AML-193 (cell line): ENCODE measurements around the gene FRY.

Source experiments
- DNase-seq, 2 experiments: peaks; one replicate each; lab custom pipeline; 2025; lab: John Stamatoyannopoulos, UW

Gene FRY

DNA sequence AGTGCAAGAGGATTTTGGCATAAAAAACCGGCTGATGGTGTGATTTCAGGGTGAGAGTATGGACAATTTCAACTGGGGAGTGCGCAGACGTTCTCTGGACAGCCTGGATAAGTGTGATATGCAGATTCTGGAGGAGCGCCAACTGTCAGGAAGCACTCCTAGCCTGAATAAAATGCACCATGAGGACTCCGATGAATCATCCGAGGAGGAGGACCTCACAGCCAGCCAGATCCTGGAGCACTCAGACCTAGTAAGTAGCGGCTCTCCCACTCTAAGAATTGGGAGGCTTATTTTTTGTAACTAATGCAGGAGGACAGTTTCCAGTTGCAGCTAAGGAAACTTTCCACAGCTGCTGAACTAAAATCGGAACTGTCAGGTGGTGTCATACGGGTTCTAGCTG lies 230.0 kb downstream of the FRY start:
- DNase-seq = no peak

DNA sequence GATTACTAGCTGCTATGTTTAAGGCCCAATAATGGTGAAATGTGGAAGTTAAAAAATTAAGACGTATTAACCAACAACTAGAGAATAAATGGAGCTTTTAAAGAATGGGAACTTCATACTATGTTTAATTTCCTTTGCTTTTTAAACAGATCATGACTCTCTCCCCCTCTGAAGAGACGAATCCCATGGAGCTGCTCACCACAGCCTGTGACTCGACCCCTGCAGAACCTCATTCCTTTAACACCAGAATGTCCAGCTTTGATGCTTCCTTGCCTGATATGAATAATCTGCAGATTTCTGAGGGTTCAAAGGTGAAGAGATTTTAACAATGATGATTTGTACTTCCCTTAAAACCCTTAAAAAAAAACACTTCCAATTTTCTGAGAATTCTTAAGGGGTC lies 230.6 kb downstream of the FRY start:
- no peak for DNase-seq

DNA sequence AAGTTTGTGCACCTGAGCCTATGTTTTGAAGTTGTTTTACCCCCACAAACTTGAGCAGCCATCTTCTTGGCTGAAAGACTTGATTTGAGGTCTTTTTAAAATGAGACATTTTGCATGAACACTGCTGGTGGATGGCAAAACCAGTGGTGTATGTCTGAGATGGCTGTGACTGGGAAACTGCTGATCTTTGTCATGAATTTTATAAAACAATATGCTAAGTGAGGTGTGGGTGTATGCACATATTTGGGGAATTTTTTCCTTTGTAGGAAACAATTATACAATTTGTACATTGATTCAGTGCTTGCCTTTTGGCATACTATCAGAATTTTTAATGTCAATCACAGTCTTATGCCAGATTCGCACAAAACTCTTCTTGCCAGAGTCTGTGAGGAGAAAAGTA lies 231.0 kb downstream of the FRY start:
- no peak for DNase-seq

DNA sequence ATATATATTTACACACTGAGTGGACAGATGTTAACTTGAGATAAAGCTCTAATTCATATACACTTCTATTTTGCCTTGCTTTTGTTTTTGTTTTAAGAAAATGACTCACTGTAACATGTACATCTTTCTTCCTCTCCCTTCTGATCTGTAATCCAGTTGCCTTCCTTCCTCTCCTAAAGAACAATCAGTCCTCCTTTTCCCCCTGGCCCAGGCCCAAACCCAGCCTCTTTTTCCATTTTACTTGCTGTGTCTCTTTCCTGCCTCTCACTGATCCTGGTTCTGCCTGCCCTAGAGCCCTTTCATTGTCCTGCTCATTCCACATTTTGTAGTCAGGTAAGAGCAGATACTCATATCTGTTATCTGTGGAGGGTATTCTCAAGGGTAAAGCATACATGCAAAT lies 232.8 kb downstream of the FRY start:
- DNase-seq = no peak

DNA sequence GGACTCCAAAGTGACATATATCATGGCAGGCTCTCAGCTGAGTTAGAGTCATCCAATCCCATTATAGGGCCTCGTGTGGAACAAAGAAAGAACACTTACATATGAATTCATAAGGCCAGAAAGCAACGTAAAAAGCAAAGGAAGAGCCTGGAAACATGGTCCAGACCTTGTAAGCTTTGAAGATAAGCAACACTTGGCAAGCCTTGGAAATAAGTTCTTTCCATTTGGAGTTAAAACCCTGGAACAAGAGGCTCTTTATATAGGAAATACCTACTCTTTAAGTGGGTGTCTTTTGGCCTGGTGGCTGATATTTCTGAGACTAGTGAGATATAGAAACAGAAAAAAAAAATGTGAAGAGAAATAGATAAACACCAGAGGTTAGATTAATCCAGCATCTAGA lies 234.2 kb downstream of the FRY start:
- no peak for DNase-seq

DNA sequence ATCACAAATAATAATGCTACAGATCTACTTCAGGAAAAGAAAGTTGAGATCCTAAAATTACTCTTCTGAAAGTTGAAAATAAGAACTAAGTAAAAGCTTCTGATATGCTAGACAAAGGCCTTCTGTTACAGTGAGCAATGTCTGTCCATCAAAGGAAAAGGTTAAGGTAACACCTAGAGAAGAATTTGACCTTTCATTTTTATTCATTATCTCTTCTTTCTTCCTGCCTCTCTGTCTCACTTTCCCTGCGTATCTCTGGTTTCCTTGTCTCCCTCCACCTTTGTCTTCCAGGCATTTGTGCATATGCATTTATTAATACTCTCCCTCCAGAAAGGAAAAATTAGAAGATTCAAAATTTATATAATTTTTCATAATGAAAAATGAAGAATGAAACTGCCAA lies 234.6 kb downstream of the FRY start:
- no peak for DNase-seq

DNA sequence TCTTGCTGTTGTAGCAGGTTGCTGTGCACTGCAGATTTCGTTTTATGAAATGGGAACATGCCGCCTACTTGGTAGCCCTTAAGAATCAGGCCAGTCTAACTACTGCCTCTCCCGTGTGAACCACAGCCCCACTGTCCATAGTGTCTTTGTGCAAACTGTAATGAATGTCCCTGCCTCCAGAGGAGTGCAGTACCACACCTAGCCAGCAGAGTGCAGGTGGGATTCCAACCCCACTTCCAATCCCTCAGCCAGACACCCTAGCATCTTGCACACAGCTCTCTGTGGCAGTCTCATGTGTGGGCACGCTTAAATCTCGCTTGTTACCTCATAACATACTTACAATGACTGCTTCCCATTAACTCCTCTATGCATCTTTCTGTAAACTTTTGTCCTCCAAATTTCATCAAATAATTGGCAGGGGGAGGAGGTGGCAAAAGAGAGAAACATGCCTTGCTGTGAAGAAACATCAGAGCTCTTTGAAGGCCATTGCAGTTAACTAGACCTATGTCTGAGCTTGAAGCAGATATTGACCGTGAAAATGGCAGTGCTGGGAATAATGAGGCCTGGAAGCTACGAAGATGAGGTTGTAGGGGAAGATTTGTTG lies 236.4 kb downstream of the FRY start:
- DNase-seq = peak; percentile 36 to 40

DNA sequence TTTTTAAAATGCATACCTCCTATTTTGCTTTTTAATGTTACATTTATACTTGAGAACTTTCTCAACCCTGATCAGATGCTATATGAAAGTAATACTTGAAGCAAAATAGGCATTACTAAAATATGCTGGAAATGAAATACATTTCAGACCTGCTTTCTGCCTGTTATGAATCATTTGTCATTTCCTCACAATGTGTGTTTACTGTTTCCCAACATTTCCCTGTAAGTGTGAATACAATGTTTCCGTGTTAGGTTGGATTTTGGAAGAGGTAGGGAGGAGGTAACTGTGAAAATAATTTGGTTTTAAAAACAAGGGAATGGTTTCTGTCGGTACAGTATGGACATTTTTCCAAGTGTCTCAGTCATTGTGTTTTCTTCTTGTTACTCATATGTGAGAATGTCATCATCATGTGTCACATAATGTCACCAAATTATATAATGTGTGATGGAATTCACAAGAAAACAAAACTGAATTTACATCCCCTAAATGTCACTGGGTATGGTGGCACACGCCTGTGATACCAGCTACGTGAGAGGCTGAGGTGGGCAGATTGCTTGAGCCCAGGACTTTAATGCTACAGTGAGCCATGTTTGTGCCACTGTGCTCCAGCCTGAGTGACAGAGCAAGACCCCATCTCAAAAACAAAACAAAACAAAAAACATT lies 240.6 kb downstream of the FRY start:
- DNase-seq = no peak

DNA sequence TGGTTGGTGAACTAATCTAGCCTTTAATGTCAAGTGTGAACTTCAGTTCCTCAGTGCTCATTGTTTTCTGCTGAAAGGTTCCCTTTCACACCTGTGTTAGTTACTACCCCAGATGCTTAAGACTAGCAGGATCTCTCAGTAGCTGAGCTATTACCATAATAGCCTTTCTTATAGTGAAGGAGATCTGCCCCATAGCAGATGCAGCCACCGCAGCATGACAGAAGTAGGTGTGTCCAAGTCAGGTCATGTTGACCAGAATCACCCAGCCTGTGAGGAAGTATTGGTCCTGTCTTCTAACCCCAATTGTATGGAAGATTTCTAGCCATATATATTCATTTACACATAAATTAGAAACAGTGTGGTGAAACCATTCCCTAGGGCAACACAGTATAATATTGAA lies 246.3 kb downstream of the FRY start:
- DNase-seq = no peak

DNA sequence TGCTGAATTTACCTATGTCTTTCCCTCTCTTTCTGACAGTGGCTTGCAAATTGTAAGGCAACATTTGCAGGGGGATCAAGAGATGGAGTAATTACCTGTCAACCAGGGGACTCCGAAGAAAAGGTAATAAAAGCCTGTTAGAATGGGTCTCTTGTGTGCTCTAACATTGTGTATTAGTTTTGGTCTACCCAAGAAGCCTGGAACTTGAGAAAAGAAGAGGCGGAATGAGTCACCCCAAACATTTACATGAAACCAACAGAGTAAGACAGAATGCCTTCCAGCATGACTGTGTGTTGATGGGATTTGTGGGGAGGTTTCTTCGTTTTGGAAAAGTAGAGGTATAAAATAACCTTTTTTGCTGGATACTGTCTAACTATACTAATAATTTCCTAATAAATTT lies 246.9 kb downstream of the FRY start:
- no peak for DNase-seq

DNA sequence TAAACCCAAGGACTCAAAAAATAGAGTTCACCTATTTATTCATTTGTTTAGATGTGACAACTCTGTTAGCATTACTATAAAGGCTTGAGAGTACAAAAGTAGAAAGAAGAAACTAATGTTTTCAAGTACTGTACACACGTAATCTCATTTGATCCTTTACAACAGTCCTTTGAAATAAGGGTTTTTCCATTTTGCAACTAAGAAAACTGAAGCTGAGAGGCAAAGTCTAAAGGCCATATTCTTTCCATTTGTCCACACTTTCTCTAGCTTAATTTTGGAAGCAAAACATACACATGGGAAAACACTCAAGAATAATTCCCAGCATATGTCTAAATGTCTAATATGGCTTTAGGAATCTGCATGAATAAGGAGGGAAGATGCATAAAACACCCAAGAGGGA lies 249.5 kb downstream of the FRY start:
- no peak for DNase-seq

DNA sequence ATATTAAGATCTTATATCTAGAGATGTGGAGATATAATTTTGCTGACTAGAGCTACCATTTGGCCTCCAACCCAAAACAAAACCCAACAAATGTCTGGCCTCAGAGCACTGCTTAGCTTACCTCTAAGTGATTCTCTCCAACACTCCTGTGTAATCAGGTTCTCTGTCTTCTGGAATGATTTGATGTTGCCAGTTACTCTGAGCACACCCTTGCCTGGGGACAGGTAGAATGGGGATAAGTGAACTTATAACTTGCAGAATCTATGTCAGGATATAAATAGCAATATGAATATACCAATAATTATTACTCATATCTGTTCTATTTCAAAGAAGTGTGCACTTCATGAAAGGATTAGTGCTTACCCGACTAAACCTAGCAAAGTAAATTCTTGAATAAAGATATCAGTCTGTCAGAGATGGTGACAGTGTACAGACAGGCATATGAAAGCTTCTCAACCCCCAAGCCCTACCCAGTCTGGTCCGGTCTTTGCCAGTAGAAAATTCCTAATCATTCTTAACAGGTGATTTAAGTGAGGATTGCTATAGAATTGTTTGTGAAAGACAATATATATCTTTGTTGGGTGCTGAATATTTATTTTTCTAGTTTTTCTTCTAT lies 250.6 kb downstream of the FRY start:
- DNase-seq = no peak

DNA sequence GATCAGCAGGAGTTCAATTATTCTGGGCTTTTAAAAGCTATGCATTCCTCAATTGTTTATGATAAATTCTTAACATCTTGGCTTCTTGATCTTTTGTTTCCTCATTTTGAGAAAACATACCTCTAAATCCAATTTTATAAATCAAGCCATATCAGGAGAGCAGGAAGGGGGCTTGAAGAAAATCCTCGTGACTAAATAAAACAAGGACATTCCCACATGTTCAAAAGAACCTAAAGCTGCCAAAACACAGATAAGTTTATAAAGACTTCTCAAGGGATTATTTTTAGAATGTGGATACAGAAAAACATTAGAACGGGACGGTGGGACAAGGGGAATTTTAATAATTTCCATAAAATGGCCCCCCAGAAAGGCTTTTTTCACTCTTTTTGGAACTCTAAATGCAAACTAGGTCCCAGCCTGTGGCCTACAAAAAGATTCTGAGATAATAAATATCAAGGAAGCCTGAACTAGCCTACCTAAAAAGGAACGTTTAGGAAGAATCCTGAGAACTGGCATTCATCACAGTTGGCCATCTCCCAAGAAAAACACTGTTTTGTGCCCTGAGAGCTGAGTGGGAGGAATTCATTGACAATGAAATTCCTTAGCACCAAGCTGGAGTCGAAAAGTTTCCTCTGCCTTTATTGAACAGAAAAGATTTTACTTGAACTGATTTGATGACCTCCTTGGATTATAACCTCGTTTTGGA lies 253.5 kb downstream of the FRY start:
- no peak for DNase-seq

DNA sequence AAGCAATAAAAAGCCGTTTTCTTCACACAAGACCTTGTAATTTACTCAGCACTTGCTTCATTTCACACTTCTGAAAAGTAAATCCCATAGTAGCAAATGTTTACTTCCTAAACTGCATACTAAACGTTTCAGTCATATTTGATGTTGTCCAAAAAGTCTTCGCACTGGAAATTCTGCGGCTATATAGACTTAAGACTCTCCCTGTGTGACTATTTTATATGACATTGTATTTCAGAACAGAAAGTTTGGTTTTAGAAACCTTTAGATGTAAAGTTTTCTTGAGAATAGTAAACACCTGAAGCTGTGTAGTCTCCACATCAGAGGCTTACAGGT lies 254.0 kb downstream of the FRY start:
- no peak for DNase-seq

DNA sequence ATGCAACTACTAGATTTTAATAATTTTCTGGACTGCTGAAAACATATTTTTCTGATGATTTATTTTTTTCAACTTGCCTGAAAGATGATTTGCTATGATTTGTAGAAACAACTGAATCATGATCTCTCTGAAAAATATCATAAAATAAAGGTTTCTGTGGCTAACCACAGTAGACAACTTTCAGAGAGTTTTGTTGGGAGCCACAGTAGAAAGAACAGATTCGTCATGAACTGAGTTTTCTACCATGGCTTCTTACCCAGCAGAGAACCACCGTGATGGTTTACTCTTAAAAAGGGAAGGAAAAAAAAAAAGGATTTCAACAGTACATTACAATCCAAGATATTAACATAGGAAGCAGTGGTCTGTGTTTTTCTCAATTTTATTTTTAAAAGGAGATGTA lies 265.6 kb downstream of the FRY start:
- no peak for DNase-seq

DNA sequence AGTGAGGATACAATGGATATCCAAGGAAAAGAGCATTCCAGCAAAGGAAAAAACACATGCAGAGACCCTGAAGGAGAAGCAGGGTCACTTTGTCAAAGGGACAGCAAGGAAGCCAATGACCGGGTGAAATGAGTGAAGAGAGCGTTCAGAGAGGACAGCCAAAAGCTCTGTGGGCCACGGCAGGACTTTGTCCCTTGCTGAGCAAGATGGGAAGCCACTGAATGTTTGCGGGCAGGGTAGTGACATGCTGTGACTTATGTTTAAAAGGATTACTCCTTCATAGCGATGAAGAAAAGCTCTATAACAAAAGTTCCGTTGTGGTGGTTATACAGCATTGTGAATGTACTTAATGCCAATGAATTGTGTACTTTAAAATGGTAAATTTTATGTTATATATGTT lies 267.1 kb downstream of the FRY start:
- no peak for DNase-seq

DNA sequence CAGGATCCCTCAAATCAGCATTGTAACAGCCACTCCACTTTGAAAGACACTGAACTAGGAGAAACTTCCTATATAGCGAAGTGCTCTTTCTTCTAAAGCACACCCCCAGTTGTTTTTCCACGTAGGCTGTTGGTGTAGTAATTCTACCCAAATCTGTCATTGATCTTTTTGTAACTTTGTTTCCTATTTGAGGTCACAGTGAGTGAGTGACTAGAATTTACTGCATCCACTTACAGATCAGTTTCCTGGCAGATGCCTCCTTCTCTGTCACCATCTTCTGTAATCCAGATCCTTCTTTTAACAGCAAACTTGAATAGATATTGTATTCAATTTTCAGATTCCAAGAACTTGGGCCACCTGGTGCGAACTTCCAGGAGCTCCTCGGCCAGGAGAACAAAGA lies 268.3 kb downstream of the FRY start:
- no peak for DNase-seq

DNA sequence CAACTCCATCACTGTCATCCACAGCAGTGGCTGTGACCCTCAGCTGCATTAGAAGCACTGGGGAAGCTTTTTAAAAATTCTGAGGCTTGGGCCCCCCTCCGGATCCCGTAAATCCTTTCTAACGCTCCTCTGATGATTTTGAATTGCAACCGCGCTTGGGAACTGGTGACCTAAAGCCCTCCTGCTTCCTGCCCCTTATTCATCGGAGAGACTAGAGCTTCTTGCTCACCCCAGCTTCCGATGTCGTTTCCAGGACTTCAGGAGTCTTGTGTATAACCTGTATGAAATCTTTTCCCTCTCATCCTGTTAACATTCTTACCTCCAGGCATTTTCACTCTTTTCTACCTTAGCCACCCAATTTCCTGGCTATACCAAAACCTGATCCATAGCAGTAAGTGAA lies 268.8 kb downstream of the FRY start:
- DNase-seq = no peak

DNA sequence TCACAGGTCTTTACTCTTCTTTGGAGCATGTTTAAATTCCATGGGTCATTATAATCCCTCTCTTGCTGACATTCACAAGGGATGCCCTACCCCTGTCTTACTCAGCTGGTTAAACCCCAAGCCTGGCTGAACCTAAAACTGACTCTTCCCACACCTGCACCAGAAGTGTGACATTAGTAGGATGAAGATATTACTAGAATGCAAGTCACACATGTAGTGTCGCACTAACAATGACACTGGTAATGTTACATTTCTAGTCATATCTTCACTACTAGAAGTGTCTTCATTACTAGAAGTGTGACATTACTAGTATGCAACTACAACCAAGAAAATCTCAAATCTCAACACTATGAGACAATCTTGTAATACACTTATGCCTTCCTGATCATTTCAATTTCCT lies 269.3 kb downstream of the FRY start:
- no peak for DNase-seq

DNA sequence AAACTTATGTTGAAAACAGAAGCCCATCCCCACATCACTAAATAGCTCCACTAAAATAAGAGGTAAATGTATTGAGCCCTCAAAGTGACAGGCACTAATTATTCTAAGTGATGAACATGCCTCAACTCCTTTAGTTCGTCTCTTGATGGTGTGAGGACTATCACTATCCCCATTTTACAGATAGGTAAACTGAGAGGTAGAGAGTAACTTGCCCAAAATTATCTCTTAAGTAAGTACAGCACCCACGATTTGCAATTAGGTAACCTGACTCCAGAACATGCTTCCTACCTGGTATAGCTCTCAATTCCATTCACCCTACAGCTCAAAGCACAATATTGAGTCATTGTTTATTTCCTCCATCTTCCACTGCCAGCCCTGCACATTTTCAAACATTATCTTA lies 270.9 kb downstream of the FRY start:
- DNase-seq = no peak

DNA sequence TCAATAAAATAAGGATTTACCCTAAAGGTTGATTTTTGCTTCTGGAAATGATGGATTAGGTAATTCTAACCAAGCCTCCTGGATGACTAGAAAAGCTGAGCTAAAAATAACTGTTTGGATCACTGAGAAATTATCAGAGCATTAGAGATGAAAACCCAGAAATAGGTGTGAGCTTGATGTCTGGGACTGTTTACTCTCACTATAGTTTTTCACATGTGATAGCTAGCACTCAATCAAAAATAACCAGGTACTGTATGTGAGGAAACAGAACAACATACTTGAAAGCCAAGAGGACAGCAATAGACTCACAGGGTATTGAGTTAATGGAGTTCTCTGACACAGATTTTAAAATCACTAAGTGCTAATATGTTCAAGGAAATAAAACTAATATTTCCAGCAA lies 274.1 kb downstream of the FRY start:
- DNase-seq = no peak

DNA sequence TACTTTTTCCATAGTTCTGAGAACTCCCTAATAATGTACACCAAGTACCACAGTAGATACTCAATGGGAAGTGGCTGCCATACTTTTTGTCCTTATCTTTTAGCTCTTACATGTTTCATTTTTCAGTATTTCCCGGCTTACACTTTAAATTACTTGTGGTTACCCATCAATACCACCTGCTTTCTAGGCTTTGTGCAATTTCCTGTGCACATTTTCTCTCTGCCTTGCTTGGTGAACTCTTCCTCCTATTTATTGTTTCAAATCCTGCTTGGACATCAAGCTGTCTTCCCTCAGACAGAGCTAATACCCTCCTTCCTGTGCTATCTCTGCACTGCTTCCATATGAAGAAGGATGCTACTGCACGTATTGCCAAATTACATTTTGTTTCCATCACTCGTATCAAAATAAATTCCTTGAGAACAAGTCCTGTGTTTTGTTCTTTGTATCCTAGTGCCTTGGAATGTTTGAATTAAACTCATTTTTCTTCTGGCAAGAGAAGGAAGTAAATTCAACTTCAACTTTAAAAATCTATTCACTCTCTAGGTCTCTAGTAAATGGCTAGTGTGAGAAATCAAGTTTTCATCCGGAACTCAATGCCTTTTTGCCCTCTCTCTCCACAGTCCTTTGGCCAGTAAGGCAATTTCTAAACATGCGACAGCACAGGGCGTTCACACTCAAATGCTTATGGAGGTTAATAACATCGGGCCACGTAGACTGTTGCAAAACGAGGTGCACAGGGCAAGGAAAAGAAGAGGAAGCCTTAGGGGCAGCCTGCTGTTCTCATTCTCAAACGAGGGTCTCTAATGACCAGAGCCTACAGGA lies 277.9 kb downstream of the FRY start:
- peak; percentile 77 to 80 for DNase-seq
